ENCODE measurements around the gene TDRD9.

DNA sequence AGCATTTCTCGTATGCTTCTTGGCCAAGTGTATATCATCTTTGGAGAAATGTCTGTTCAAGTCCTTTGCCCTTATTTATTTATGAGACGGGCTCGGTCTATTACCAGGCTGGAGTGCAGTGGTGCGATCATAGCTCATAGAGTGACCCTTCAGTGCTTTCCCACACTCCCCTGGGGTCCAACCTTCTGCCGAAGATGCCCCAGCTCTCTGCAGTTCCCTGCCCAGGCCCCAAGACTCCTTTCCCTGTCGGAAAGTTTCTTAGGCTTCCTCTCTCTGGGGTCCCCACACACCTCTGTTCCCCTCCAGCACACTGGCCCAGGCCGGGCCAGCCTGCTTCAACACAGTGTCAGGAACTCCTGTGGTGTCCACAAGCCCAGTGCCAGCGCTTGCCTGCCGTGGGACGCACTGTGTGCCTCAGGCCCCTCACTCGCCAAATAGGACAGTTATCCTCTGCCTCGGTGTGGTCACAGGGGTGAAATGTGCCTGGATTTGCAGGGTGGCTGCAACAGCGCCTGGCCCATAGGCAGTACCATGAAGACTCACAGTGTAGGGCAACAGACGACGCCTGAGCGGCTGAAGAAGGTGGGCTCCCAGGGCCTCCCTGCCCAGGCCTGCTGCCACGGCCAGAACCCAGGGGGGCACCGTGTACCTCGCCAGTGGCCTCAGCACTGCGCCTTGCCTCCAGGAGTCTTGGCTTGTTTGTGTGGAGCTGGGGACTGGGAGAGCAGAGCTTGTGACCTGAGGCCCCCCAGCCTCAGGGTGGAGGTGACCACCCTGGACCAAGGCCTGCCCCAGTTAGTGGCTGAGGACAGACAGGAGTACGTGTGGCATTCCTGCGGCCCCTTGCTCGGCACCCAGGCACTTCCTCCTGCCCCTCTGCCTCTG is 152.4 kb downstream of the TDRD9 start:
- TF ChIP-seq, protein P1, sequence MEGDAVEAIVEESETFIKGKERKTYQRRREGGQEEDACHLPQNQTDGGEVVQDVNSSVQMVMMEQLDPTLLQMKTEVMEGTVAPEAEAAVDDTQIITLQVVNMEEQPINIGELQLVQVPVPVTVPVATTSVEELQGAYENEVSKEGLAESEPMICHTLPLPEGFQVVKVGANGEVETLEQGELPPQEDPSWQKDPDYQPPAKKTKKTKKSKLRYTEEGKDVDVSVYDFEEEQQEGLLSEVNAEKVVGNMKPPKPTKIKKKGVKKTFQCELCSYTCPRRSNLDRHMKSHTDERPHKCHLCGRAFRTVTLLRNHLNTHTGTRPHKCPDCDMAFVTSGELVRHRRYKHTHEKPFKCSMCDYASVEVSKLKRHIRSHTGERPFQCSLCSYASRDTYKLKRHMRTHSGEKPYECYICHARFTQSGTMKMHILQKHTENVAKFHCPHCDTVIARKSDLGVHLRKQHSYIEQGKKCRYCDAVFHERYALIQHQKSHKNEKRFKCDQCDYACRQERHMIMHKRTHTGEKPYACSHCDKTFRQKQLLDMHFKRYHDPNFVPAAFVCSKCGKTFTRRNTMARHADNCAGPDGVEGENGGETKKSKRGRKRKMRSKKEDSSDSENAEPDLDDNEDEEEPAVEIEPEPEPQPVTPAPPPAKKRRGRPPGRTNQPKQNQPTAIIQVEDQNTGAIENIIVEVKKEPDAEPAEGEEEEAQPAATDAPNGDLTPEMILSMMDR (IDR thresholded peaks at IDR 0.05) = no peak
- no peak for TF ChIP-seq POLR2AphosphoS5 (IDR thresholded peaks at IDR 0.05)

Data from breast epithelium (tissue), 3 donors.